BJ (cell line): ENCODE data around the gene QRICH1. TPM values are rescaled to one million over a fixed set of nuclear protein-coding genes. Genes with fewer than 3 reads are reported as not detected.

Experiments used
- CTCF ChIA-PET: fragments of 350-600 bp; formaldehyde crosslinking; extraction: SDS; loops from one replicate; lab custom pipeline; 2021; ENCODE audit warnings: antibody characterized with exemption, inconsistent platforms; lab: Yijun Ruan, JAX
- POLR2A ChIA-PET: fragments of 300-600 bp; sonication (Branson Sonifier 250); formaldehyde crosslinking; extraction: SDS; loops from one replicate; lab custom pipeline; 2021; ENCODE audit warnings: antibody characterized with exemption; lab: Charles Lee
- DNase-seq: peaks from one replicate; pipeline ENCODE4 v3.0.0-alpha.2; 2011; ENCODE audit warnings: low read depth
- H3K27me3 ChIP-seq: 2 replicates; pipeline ENCODE4 v1.6.0; 2011; ENCODE audit warnings: low read length; ENCODE audit not compliant: control insufficient read depth, insufficient read depth
- H3K36me3 ChIP-seq: 2 replicates; pipeline ENCODE4 v1.5.1; 2011; ENCODE audit warnings: low read length; ENCODE audit not compliant: control insufficient read depth, insufficient read depth
- H3K4me3 ChIP-seq: 2 replicates; pipeline ENCODE4 v1.5.1; 2011; ENCODE audit warnings: low read depth, mild to moderate bottlenecking, control low read depth, low read length
- polyA plus RNA-seq: library from polyadenylated mRNA; depleted of rRNA; stranded (reverse); fragments of >200 nt; gene quantifications from 2 replicates; pipeline ENCODE4 v1.2.3, GENCODE V29; 2011
- TF ChIP-seq, protein P1 (sequence below): IDR thresholded peaks from 2 replicates; pipeline ENCODE4 v1.5.1; 2011; ENCODE audit warnings: low read depth, mild to moderate bottlenecking, control low read depth, inconsistent platforms, low read length, moderate library complexity; ENCODE audit not compliant: insufficient read depth

QRICH1 gene
- polyA plus RNA-seq, 1 experiment: 77.3 TPM

DNA sequence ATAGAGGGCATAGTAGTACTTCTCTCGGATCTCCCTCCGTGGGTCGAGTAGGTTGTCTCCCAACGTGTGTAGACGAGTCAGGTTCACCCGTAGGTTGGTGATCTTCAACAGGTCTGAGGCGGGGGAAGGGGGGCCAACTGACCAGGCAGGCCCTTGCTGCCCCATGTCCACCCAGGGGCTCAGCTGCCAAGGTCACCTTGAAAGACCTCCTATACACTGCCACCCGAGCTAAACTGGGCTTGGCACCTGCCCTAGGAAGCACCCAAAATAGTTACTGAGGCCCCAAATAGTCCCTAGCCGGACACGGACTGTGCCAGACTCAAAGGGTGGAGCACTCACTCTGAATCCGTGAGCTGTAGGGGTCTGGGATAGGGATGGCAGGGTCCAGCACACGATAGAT is 37.2 kb upstream of the QRICH1 start:
- TF ChIP-seq, protein P1, sequence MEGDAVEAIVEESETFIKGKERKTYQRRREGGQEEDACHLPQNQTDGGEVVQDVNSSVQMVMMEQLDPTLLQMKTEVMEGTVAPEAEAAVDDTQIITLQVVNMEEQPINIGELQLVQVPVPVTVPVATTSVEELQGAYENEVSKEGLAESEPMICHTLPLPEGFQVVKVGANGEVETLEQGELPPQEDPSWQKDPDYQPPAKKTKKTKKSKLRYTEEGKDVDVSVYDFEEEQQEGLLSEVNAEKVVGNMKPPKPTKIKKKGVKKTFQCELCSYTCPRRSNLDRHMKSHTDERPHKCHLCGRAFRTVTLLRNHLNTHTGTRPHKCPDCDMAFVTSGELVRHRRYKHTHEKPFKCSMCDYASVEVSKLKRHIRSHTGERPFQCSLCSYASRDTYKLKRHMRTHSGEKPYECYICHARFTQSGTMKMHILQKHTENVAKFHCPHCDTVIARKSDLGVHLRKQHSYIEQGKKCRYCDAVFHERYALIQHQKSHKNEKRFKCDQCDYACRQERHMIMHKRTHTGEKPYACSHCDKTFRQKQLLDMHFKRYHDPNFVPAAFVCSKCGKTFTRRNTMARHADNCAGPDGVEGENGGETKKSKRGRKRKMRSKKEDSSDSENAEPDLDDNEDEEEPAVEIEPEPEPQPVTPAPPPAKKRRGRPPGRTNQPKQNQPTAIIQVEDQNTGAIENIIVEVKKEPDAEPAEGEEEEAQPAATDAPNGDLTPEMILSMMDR: no peak
- CTCF ChIA-PET: no interaction called here
- H3K36me3 ChIP-seq: peaks cover 34% of the 10 kb centered on the region

DNA sequence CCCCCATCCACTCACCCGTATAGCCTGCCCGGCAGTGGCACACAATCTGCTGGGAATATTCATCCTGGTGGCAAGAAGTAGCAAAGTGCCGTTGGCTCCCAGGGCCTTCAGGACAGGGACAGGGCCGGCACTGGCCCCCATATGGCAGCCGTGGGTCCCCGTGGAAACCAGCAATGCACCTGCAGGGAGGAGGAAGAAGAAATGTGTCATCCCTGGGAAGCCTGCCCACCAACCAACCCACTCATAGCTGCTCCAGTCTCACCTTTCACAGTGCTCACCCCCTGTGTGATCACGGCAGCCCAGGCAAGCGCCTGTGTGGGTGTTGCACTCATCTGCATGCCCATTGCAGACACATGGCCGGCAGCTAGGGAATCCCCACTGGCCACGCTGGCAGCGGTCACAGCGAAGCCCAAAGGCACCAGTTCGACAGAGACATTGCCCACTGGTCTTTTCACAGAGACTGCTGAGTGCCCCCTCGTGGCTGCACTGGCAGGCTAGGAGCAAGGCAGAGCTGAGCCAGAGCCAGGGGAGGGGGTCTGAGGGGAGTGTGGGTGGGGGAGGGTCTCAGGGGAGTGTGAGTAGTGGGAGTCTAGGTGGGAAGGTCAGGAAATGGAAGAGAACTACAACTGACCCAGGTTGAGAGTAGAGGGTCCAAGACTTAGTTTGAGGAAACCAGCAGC is 31.3 kb upstream of the QRICH1 start:
- TF ChIP-seq, protein P1: no peak
- DNase-seq: no peak
- CTCF ChIA-PET: no interaction called here
- POLR2A ChIA-PET: no interaction called here
- Histone ChIP-seq H3K4me3 (no peak overlapping the region), H3K27me3 (no peaks in the 10 kb centered on the region), H3K36me3 (peaks cover 66% of the 10 kb centered on the region)

More for the DNA sequence above, 37.2 kb upstream of the QRICH1 start:
- H3K4me3 ChIP-seq: no peak overlapping the region
- POLR2A ChIA-PET: no interaction called here
- DNase-seq: no peak
- H3K27me3 ChIP-seq: no peaks in the 10 kb centered on the region

DNA sequence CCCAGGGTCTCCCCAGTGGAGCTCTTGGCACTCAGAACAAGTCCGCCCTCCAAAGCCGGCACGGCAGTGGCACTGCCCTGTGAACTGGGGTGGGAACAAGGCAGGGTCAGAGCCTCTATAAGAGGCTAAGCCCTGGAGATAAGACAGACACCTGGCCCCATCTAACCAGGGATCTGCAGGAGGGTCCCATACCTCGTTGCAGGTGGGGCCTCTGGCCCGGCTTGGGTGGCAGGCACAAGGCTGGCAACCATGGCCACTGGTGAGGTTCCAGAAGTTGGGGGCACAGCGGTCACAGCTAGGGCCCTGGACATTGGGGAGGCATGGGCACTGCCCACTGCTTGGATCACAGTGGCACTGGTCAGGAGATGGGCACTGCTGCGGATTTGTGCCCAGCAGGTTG is 30.3 kb upstream of the QRICH1 start:
- ChIA-PET CTCF (interaction anchor here (0.9 kb wide), 1 partner anchor 35 kb away, joined by 3 read pairs; no protein-coding TSS in a partner anchor), POLR2A (no interaction called here)
- Histone ChIP-seq H3K36me3 (peaks cover 57% of the 10 kb centered on the region), H3K27me3 (no peaks in the 10 kb centered on the region), H3K4me3 (no peak overlapping the region)
- DNase-seq: no peak
- TF ChIP-seq, protein P1: no peak

DNA sequence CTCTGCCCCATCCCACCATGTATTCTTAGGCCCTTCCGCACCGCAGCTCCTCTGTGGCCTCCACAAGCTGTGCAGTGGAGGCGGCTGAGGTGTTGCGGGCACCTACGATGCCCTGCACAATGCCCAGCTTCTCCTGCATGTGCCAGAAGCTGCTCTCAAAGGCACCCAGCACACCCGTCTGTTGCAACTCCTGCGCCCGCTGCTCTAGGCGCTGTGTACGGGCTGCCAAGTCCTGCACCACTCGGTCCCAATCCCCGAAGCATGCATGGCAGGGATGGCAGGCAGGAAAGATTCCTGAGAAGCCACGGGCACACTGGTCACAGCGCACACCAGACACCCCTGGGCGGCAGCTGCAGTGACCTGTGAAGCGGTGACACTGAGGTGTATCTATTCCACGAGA is 29.8 kb upstream of the QRICH1 start:
- no peak for DNase-seq
- H3K36me3 ChIP-seq: peaks cover 54% of the 10 kb centered on the region
- H3K27me3 ChIP-seq: no peaks in the 10 kb centered on the region
- ChIA-PET CTCF (interaction anchor here (0.9 kb wide), 1 partner anchor 36 kb away, joined by 3 read pairs; no protein-coding TSS in a partner anchor), POLR2A (no interaction called here)
- no peak overlapping the region for H3K4me3 ChIP-seq
- TF ChIP-seq, protein P1: no peak

DNA sequence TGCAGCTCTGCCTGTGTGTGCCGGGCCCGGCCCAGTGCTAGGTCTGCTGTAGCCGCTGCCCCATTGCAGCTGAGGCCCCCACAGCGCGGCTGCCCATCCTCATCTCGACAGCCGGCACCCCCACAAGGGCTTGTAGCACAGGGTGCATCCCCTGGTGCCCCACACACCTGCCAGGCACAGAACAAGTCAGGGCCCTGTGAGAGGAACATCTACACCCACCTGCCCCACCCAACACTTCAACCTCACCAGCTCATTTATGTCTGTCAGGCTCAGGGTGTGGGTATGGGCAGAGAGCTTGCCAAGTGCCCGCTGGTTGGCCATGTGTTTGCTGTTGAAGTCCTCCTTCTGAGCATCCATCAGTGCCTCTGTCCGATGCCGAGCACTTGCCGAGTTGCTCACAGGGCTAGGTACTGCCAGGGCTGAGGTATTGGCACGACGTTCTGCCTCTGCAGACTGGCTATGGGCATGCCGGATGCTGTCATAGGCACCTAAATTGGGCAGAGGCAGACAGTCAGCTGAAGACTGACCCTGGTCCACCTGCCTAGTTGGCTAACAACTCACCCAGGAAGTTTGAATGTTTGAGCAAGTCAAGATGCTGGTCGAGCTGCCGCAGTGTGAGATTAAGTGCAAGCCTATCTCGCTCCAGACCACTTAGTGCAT is 29.1 kb upstream of the QRICH1 start:
- TF ChIP-seq, protein P1: no peak
- Histone ChIP-seq H3K4me3 (no peak overlapping the region), H3K36me3 (peaks cover 50% of the 10 kb centered on the region), H3K27me3 (no peaks in the 10 kb centered on the region)
- CTCF ChIA-PET: interaction anchor here (0.9 kb wide), 1 partner anchor 36 kb away, joined by 3 read pairs; no protein-coding TSS in a partner anchor
- POLR2A ChIA-PET: no interaction called here
- DNase-seq: no peak
